DMS 273 treated with DMSO at 0.1 percent for 48 hours (cell line): Measurements from ENCODE around the gene NPAS3.

ENCODE experiments used
- DNase-seq: peaks from one replicate; lab custom pipeline; 2025; lab: John Stamatoyannopoulos, UW

Gene NPAS3

GRCh38 chr14:33332497-33332896 is 393.8 kb downstream of the NPAS3 start:
- no peak for DNase-seq

- no peak for DNase-seq
Observed at GRCh38 chr14:33335366-33335765, 396.7 kb downstream of the NPAS3 start.

GRCh38 chr14:33342299-33342974 is 403.8 kb downstream of the NPAS3 start:
- no peak for DNase-seq

GRCh38 chr14:33343016-33343415 is 404.3 kb downstream of the NPAS3 start:
- no peak for DNase-seq

- no peak for DNase-seq
Observed at GRCh38 chr14:33347796-33348195, 409.1 kb downstream of the NPAS3 start.

- no peak for DNase-seq
Observed at GRCh38 chr14:33348510-33348909, 409.8 kb downstream of the NPAS3 start.

- no peak for DNase-seq
Observed at GRCh38 chr14:33349871-33350270, 411.2 kb downstream of the NPAS3 start.

- DNase-seq = no peak
Observed at GRCh38 chr14:33350366-33350990, 411.8 kb downstream of the NPAS3 start.

GRCh38 chr14:33352821-33353220 is 414.1 kb downstream of the NPAS3 start:
- DNase-seq = no peak

GRCh38 chr14:33356181-33356580 is 417.5 kb downstream of the NPAS3 start:
- DNase-seq = no peak

GRCh38 chr14:33357225-33358010 is 418.7 kb downstream of the NPAS3 start:
- no peak for DNase-seq

GRCh38 chr14:33359288-33359881 is 420.7 kb downstream of the NPAS3 start:
- no peak for DNase-seq

- no peak for DNase-seq
Observed at GRCh38 chr14:33362934-33363333, 424.3 kb downstream of the NPAS3 start.

GRCh38 chr14:33363682-33364081 is 425.0 kb downstream of the NPAS3 start:
- DNase-seq = no peak

- no peak for DNase-seq
Observed at GRCh38 chr14:33364466-33364865, 425.8 kb downstream of the NPAS3 start.

GRCh38 chr14:33369041-33369440 is 430.4 kb downstream of the NPAS3 start:
- DNase-seq = no peak

GRCh38 chr14:33369972-33370371 is 431.3 kb downstream of the NPAS3 start:
- no peak for DNase-seq

GRCh38 chr14:33370426-33370825 is 431.7 kb downstream of the NPAS3 start:
- no peak for DNase-seq

GRCh38 chr14:33375196-33375595 is 436.5 kb downstream of the NPAS3 start:
- DNase-seq = no peak

GRCh38 chr14:33375786-33376185 is 437.1 kb downstream of the NPAS3 start:
- DNase-seq = no peak

- no peak for DNase-seq
Observed at GRCh38 chr14:33376510-33376909, 437.8 kb downstream of the NPAS3 start.

GRCh38 chr14:33377596-33378390 is 439.1 kb downstream of the NPAS3 start:
- no peak for DNase-seq
